Hematopoietic multipotent progenitor cell treated with erythropoietin and hydrocortisone succinate and interleukin-3 and kit ligand, for 15 days (in vitro differentiated cells): ENCODE measurements around the gene KEL.

Source experiments
- DNase-seq: peaks from one replicate; pipeline ENCODE4 v3.0.0-alpha.2; 2015; ENCODE audit warnings: low spot score

KEL gene

DNA sequence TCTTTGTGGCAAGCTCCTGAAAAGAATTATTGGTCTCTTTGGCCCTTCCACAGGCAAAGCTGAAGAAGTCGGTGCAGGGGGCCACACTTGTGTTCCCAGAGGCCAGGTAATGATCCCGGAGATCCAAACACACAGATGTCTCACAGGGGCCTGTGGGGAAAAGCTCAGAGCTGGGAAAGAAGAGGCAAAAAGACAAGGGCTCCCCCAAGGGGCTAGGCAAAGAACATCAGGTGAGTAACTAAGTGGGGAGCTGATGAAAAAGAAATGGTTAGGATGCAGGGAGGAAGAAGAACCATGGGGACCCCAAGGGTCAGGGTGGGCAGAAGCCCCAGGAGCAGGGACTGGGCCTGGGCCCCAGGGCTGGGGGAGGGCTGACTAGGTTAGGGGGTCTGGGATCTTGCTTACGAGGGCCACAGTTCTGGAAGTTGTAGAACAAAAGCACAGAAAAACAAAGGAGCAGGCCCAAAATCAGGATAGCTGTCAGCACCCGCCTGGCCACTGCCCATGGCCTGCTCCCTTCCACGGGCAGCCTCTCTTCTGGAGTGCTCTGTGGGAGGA is 1.1 kb downstream of the KEL start:
- DNase-seq: peak; percentile 61

DNA sequence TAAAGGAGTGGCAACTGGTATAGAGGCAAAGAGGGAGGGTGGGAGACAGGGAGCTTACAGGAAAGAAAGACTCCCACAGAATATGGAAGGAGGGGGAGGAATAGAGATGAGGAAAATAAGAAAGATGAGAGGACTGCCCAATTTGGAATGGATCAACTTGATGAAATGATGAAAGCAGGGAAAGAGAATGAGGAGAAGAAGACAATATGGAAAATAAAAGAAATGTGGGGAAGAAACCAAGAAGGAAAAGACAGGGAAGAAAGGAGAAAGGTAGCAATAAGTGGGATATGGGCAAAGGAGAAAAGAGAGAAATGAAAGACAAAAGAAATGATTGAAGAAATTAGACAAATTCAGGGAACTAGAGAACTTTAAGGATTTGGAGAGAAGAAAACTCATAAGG is 3.0 kb downstream of the KEL start:
- DNase-seq: no peak

DNA sequence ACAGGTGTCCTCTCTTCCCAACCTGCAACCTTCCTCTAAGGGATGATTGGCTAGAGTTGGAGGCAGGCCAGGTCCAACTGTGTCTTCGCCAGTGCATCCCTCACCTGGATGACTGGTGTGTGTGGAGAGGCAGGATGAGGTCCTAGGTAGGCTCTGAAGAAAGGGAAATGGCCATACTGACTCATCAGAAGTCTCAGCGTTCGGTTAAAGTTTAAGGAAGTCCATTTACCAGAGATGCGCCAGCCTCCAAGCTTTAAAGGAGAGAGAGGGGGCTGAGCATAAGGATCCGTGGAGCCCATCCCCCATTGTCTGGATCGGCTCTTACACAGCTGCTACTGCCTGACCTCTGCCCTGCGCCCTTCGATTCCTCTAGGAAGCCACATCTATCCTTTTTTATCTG is 4.4 kb downstream of the KEL start:
- no peak for DNase-seq

GRCh38 chr7:142956951-142957623 is 5.1 kb downstream of the KEL start:
- no peak for DNase-seq

GRCh38 chr7:142954680-142955268 is 7.4 kb downstream of the KEL start:
- no peak for DNase-seq

DNA sequence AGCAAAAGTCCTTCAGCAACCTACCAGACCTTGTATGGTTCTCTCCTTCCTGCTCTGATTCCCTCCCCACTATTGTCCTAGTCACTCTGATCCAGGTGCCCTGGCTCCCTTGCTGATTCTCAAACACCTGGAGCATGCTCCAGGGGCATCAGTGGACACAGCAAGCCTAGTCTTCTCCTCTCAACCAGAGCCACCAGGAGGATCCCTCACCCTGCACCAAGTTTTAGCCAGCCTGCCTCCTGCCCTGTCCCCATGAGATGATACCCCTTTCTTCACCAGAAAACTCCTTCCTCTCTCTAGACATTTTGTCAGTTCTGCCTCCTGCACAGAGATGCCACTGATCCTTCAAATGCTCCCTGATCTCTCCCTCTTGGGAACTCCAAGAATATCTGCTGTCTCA is 11.9 kb downstream of the KEL start:
- no peak for DNase-seq

GRCh38 chr7:142948603-142949002 is 13.6 kb downstream of the KEL start:
- no peak for DNase-seq

GRCh38 chr7:142945001-142945400 is 17.2 kb downstream of the KEL start:
- DNase-seq: no peak

GRCh38 chr7:142943706-142944268 is 18.4 kb downstream of the KEL start:
- no peak for DNase-seq

DNA sequence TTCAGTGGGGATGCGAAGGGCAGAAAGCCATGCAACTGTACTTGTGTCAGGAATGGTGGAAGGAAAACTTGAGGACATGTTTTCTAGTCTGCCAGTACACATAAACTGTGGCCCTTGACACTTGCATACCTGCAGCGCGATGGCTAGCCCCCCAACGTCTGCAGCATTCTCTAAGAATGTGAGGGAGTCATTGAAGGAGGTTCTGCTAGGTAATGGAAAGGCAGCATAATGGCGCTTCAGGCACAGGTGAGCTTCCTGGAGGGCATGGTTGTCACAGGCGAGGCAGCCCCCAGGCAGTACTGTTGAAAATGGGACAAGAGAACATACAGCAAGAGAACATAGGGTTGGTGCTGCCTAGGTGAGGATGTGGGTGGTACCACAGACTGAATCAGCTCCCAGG is 19.4 kb downstream of the KEL start:
- DNase-seq: no peak

GRCh38 chr7:142941541-142941940 is 20.6 kb downstream of the KEL start:
- DNase-seq: no peak

DNA sequence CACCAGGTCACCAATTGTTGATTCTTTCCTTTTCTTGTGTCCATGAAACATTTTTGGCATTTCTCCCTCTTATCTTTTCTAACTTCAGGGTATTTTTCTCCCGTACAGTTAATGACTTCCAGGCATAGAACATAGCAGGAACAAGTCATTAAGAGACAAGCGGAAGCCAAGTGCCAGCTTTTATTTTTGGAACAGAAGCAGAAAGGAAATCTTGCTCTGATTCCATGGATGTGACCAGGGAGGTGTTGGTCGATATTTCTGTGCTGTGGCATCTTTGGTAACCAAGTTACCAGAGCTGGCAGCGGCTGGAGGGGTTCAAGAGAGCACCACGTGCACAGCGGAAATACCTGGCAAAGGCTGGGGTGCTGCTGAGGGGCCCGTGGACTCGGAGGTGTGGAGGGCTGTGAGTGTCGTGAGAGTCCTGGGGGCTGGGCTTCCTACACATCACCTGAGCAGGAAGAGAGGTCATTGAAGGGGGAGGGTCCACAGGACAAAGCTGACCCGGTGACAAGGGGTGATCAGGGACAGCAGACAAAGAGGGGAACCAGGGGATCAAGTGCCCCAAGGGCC is 21.1 kb downstream of the KEL start:
- no peak for DNase-seq

- no peak for DNase-seq
These were observed 22.8 kb downstream of the KEL start, which contains the start of gene LLCFC1 for GRCh38 chr7:142939226-142939910. Gene LLCFC1 (plus strand): TSS chr7:142939484. CDS start chr7:142939622, 138 bp downstream.

DNA sequence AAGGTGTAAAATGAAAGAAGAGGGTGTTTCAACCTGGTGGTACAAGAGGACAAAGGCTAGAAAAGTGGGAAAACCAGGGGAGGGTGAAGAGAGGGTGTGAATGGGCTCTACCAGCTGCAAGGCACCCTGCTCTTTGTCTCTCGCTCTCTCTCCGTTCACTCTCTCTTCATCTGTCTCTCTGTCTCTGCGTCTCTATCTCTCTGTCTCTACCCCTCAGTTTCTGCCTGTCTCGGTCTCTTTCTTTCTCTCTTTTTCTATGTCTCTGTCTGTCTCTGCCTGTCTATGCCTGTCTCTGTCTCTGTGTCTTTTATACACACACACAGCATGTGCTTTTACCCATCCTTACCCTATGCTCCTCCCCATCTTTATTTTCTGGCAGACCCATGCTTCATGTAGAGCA is 23.6 kb downstream of the KEL start:
- no peak for DNase-seq

DNA sequence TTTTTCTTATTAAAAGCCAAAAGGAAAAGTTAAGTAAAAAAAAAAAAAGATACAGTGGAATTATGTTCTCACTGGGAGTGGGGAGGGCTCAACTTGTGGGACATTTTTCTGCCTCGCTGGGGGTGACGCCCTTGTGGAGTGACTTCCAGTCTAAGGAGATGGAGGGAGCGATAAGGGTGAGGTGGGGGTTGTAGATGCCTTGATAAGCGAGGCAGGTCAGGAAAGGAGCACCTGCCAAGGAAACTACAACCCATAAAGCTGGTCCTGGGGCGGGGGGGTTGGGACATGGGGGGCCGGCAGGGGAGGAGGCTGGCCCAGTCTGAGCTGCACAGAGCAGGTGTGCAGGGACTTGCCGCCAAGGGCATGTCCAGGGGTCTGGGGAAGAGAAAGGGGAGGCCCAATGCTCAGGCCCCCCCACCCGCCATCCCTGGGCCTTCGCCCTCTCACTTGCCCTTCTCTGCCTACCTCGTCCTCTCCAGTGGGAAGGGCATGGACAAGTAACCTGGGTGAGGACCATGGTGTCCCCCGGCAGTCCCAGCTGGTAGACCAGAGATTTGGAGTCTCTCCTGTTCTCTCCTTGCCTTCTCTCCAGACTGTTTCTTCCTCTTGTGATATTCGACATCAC is 26.1 kb downstream of the KEL start:
- no peak for DNase-seq

GRCh38 chr7:142934056-142934455 is 28.1 kb downstream of the KEL start:
- DNase-seq: no peak

GRCh38 chr7:142933624-142934023 is 28.5 kb downstream of the KEL start, which contains the start of gene TRPV5:
Gene TRPV5 (minus strand): TSS chr7:142933746. CDS start chr7:142933459, 287 bp downstream.
- DNase-seq: no peak

DNA sequence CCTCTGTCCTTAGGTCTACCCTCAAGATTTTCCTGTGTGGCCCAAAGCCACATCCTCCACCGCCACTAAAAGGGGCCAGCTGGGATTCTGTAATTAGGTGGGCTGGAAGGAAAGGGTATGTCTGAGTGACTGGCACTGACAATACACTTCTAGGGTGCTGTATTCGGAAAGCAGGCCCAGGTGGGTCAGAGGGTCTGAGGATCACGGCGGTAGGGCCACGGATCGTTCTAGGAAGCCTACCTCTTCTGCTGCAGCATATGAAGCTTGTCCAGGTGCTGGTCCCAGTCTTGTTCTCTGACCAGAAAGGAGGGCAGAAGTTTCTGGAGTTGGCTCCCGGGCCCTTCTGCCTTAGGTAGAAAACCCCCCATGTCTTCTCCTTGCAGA is 29.1 kb downstream of the KEL start:
- DNase-seq: no peak

GRCh38 chr7:142932386-142933091 is 29.6 kb downstream of the KEL start:
- no peak for DNase-seq

DNA sequence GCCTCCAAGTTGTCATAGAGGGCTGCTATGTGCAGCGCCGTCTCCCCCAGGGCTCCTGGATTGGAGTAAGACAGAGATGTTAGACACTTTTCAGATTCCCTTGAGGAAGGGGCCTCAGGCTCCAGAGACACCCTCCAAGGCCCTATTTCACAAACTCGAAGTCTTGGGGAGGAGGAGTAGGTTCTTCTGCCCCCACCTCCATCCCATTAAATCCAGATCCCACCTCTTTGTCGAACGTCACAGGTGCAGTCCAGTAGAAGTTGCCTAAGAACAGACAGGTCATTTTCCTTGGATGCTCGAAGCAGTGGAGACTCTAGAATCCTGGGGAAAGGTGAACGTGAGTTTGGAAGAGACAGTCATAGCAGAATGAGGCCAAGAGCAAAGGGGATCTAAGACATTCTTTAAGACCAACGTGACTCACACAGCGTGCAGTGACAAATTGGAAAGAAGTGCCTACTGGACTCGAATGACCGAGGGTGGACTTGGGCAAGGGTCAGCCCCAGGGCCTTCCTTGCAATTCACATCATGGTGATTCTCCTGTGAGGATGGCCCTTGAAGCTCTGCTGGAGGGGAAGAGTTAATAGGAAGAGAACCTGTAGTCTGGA is 31.9 kb downstream of the KEL start:
- DNase-seq: no peak

DNA sequence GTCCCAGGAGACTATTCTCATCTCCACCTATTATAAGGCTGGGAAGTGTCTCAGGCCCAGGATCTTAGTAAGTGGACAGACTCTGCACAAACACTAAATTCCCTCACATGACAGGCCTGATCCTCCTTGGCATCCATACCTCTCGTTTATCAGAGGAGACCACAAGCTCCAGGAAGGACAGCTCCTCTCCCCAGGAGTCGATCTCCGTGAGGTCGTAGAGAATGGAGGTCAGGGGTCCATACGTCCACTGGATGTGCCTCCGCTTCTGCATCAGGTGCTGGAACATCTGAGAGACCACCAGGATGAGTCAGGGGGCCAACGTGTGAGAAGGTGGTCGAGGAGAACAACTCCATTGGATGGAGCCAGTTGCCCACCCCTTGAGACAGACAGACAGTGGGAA is 34.2 kb downstream of the KEL start:
- no peak for DNase-seq
